WTC11 (cell line): ENCODE measurements around the gene MYOCOS. TPM values are rescaled to one million over a fixed set of nuclear protein-coding genes. Genes with fewer than 3 reads are reported as not detected.

ENCODE experiments used
- ATAC-seq: fragments of 200-7000 bp; cut with Tn5 transposase; 2 replicates; pipeline ENCODE4 v1.10.0; 2021; ENCODE audit warnings: mild to moderate bottlenecking, moderate library complexity
- CTCF ChIA-PET: fragments of 300-600 bp; sonication (Branson Sonifier 250); formaldehyde crosslinking; loops from one replicate; lab custom pipeline; 2021; ENCODE audit warnings: antibody characterized with exemption; lab: Charles Lee
- POLR2A ChIA-PET: fragments of 350-600 bp; sonication (Branson Sonifier 250); formaldehyde crosslinking; loops from one replicate; lab custom pipeline; 2021; ENCODE audit warnings: antibody characterized with exemption; lab: Charles Lee
- DNase-seq: peaks from one replicate; pipeline ENCODE4 v3.0.0; 2021; ENCODE audit warnings: low spot score
- H3K27ac Mint-ChIP-seq: 2 replicates; pipeline ENCODE4 v1.8.0; 2021; ENCODE audit warnings: mixed read lengths
- H3K27me3 Mint-ChIP-seq: 2 replicates; pipeline ENCODE4 v1.8.0; 2021; ENCODE audit warnings: low read depth, mild to moderate bottlenecking, moderate library complexity, mixed read lengths
- H3K36me3 Mint-ChIP-seq: 2 replicates; pipeline ENCODE4 v1.8.0; 2021; ENCODE audit warnings: mixed read lengths
- H3K4me1 Mint-ChIP-seq: 2 replicates; pipeline ENCODE4 v1.8.0; 2022; ENCODE audit warnings: mixed read lengths
- H3K4me3 Mint-ChIP-seq: 2 replicates; pipeline ENCODE4 v1.8.0; 2021; ENCODE audit warnings: mild to moderate bottlenecking, moderate library complexity, mixed read lengths
- H3K9me3 Mint-ChIP-seq: 2 replicates; pipeline ENCODE4 v1.8.0; 2021; ENCODE audit warnings: mixed read lengths
- ELF4 ChIP-seq: sonication (generic); formaldehyde crosslinking; IDR thresholded peaks from 2 replicates; pipeline ENCODE4 v1.8.1; 2022; ENCODE audit warnings: low read depth, mild to moderate bottlenecking, moderate library complexity, missing genetic modification reagents
- ESRRA ChIP-seq: sonication (generic); formaldehyde crosslinking; IDR thresholded peaks from 2 replicates; pipeline ENCODE4 v1.8.1; 2022; ENCODE audit warnings: mild to moderate bottlenecking, missing genetic modification reagents, borderline replicate concordance
- GRHL2 ChIP-seq: fragments of 250-450 bp; sonication (Bioruptor Pico); IDR thresholded peaks from 2 replicates; pipeline ENCODE4 v1.8.0; 2022; ENCODE audit warnings: mild to moderate bottlenecking, moderate library complexity; ENCODE audit not compliant: insufficient replicate concordance, severe bottlenecking
- PRDM15 ChIP-seq: sonication (generic); formaldehyde crosslinking; IDR thresholded peaks from 2 replicates; pipeline ENCODE4 v1.8.0; 2022; ENCODE audit warnings: missing genetic modification reagents
- RORB ChIP-seq: fragments of 250-450 bp; sonication (Bioruptor Pico); IDR thresholded peaks from 2 replicates; pipeline ENCODE4 v1.9.0; 2021; ENCODE audit warnings: mild to moderate bottlenecking
- SMAD4 ChIP-seq: sonication (generic); formaldehyde crosslinking; IDR thresholded peaks from 2 replicates; pipeline ENCODE4 v1.8.0; 2022; ENCODE audit warnings: mild to moderate bottlenecking, missing genetic modification reagents
- SOX15 ChIP-seq: fragments of 250-450 bp; sonication (Bioruptor Pico); IDR thresholded peaks from 2 replicates; pipeline ENCODE4 v1.9.0; 2021; ENCODE audit warnings: mild to moderate bottlenecking
- TCF7 ChIP-seq: sonication (generic); formaldehyde crosslinking; IDR thresholded peaks from 2 replicates; pipeline ENCODE4 v1.8.0; 2022; ENCODE audit warnings: mild to moderate bottlenecking, low read depth, missing genetic modification reagents, moderate library complexity
- TEAD1 ChIP-seq: sonication (generic); formaldehyde crosslinking; IDR thresholded peaks from 2 replicates; pipeline ENCODE4 v1.8.0; 2022; ENCODE audit warnings: mild to moderate bottlenecking, missing genetic modification reagents
- TP53 ChIP-seq: sonication (generic); formaldehyde crosslinking; IDR thresholded peaks from 2 replicates; pipeline ENCODE4 v1.8.1; 2023; ENCODE audit warnings: mild to moderate bottlenecking, missing genetic modification reagents
- ZBTB21 ChIP-seq: sonication (generic); formaldehyde crosslinking; IDR thresholded peaks from 2 replicates; pipeline ENCODE4 v1.8.1; 2023; ENCODE audit warnings: mild to moderate bottlenecking, missing genetic modification reagents, borderline replicate concordance
- ZBTB43 ChIP-seq: sonication (generic); formaldehyde crosslinking; IDR thresholded peaks from 2 replicates; pipeline ENCODE4 v1.8.1; 2023; ENCODE audit warnings: mild to moderate bottlenecking, missing genetic modification reagents
- ZNF416 ChIP-seq: fragments of 250-450 bp; sonication (Bioruptor Pico); IDR thresholded peaks from 2 replicates; pipeline ENCODE4 v1.9.0; 2021; ENCODE audit warnings: mild to moderate bottlenecking, inconsistent platforms
- ZNF423 ChIP-seq: fragments of 250-450 bp; sonication (Bioruptor Pico); IDR thresholded peaks from 2 replicates; pipeline ENCODE4 v2.1.2; 2022; ENCODE audit warnings: mild to moderate bottlenecking, moderate library complexity
- total RNA-seq: library from RNA; stranded (reverse); gene quantifications from 3 replicates; pipeline ENCODE4 v1.2.3, GENCODE V29; 2021
- TF ChIP-seq, protein P1 (sequence below): sonication (generic); formaldehyde crosslinking; IDR thresholded peaks from 2 replicates; pipeline ENCODE4 v1.8.1; 2023; ENCODE audit warnings: mild to moderate bottlenecking, missing genetic modification reagents
- TF ChIP-seq, protein P2 (sequence below): sonication (generic); formaldehyde crosslinking; IDR thresholded peaks from 2 replicates; pipeline ENCODE4 v1.8.1; 2022; ENCODE audit warnings: low read depth, mild to moderate bottlenecking, moderate library complexity, missing genetic modification reagents, borderline replicate concordance

MYOCOS gene
- total RNA-seq, 1 experiment from 2014 or later: not detected

GRCh38 chr1:171646249-171646560 lies 24.2 kb downstream of the MYOCOS start:
- H3K4me1 Mint-ChIP-seq: peaks cover 26% of the 10 kb centered on the region
- TF ChIP-seq ELF4 (CRISPR knock-in tag): no peak
- no peak for TF ChIP-seq PRDM15 (CRISPR knock-in tag)
- TF ChIP-seq TCF7 (CRISPR knock-in tag): no peak
- TF ChIP-seq SOX15: no peak
- TF ChIP-seq RORB: no peak
- TF ChIP-seq ZBTB43 (CRISPR knock-in tag): no peak
- TF ChIP-seq ZNF416 (CRISPR knock-in tag): no peak
- TF ChIP-seq, protein P1, sequence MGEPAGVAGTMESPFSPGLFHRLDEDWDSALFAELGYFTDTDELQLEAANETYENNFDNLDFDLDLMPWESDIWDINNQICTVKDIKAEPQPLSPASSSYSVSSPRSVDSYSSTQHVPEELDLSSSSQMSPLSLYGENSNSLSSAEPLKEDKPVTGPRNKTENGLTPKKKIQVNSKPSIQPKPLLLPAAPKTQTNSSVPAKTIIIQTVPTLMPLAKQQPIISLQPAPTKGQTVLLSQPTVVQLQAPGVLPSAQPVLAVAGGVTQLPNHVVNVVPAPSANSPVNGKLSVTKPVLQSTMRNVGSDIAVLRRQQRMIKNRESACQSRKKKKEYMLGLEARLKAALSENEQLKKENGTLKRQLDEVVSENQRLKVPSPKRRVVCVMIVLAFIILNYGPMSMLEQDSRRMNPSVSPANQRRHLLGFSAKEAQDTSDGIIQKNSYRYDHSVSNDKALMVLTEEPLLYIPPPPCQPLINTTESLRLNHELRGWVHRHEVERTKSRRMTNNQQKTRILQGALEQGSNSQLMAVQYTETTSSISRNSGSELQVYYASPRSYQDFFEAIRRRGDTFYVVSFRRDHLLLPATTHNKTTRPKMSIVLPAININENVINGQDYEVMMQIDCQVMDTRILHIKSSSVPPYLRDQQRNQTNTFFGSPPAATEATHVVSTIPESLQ (CRISPR knock-in tag): no peak
- TF ChIP-seq TEAD1 (CRISPR knock-in tag): no peak
- no peak for TF ChIP-seq TP53
- no peak for TF ChIP-seq GRHL2 (CRISPR knock-in tag)
- no peaks in the 10 kb centered on the region for H3K36me3 Mint-ChIP-seq
- no peak for ATAC-seq
- no peaks in the 10 kb centered on the region for H3K9me3 Mint-ChIP-seq
- ChIA-PET CTCF (interaction anchor here (0.7 to 6.9 kb wide), 11 partner anchors 10 to 603 kb away, joined by 3 to 121 read pairs (median 16); partner anchors contain the start of genes METTL13, MYOCOS and VAMP4), POLR2A (interaction anchor here (2.2 kb wide), 1 partner anchor 96 kb away, joined by 5 read pairs; the partner anchor contains the start of gene VAMP4)
- DNase-seq: no peak
- no peak overlapping the region for H3K4me3 Mint-ChIP-seq
- H3K27me3 Mint-ChIP-seq: no peaks in the 10 kb centered on the region
- H3K27ac Mint-ChIP-seq: no peak overlapping the region

DNA sequence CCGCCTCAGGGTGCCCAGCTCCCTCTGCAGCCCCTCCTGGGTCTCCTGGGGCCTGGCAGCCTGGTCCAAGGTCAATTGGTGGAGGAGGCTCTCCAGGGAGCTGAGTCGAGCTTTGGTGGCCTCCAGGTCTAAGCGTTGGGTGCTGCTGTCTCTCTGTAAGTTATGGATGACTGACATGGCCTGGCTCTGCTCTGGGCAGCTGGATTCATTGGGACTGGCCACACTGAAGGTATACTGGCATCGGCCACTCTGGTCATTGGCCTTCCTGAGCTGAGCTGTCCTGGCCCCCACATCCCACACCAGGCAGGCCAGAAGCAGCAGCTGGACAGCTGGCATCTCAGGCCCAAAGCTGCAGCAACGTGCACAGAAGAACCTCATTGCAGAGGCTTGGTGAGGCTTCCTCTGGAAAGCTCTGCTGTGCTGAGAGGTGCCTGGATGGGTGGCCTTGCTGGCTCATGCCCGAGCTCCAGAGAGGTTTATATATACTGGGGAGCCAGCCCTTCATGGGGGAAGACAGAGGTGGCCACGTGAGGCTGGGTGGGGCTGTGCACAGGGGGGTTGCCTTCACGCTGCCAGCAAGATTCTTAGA lies 30.3 kb downstream of the MYOCOS start, which contains the start of gene MYOC:
Gene MYOC (minus strand): TSS at position 455 of the 589 bp plus-strand sequence. CDS start 77 bp downstream, at position 378.
- Mint-ChIP-seq H3K36me3 (no peaks in the 10 kb centered on the region), H3K4me3 (no peak within 1 kb of the TSS), H3K27ac (no peak within 1 kb of the TSS), H3K9me3 (no peaks in the 10 kb centered on the region), H3K4me1 (peaks cover 16% of the 10 kb centered on the region), H3K27me3 (no peaks in the 10 kb centered on the region)
- DNase-seq (no peak), ATAC-seq (no peak)
- CTCF ChIA-PET: interaction anchor here (1.3 kb wide), 1 partner anchor 64 kb away, joined by 4 read pairs; no protein-coding TSS in a partner anchor
- POLR2A ChIA-PET: no interaction called here
- TF ChIP-seq ZBTB21 (no peak), TP53 (no peak), ESRRA (CRISPR knock-in tag) (no peak), SMAD4 (CRISPR knock-in tag) (no peak), ZNF423 (CRISPR knock-in tag) (no peak)
- TF ChIP-seq, protein P2, sequence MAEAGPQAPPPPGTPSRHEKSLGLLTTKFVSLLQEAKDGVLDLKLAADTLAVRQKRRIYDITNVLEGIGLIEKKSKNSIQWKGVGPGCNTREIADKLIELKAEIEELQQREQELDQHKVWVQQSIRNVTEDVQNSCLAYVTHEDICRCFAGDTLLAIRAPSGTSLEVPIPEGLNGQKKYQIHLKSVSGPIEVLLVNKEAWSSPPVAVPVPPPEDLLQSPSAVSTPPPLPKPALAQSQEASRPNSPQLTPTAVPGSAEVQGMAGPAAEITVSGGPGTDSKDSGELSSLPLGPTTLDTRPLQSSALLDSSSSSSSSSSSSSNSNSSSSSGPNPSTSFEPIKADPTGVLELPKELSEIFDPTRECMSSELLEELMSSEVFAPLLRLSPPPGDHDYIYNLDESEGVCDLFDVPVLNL: no peak
